Lower leg skin (tissue), 4 donors: ENCODE measurements around the gene C11orf91. TPM values are rescaled to one million over a fixed set of nuclear protein-coding genes. Genes with fewer than 3 reads are reported as not detected.
"Not testable (repeated sequence)": the region's sequence is repeated elsewhere in the genome, so short reads cannot be mapped to it uniquely, and the experiment has no call there.

Experiments used
- DNase-seq, 2 donors: peaks; one replicate each; pipeline ENCODE4 v3.0.0-alpha.2; 2019; ENCODE audit warnings: low spot score in 2 of 2
- H3K4me3 ChIP-seq: fragments of 200-600 bp; sonication (generic); 2 replicates; pipeline ENCODE4 v1.5.1; 2017; ENCODE audit warnings: mild to moderate bottlenecking, low read depth; ENCODE audit not compliant: poor library complexity, severe bottlenecking
- POLR2A ChIP-seq, 2 donors: fragments of 450-650 bp; IDR thresholded peaks; one replicate each; pipeline ENCODE4 v1.6.1; 2016 to 2017; ENCODE audit warnings: antibody characterized with exemption in 2 of 2, mild to moderate bottlenecking in 1 of 2, moderate library complexity in 1 of 2
- WGBS, 2 donors: methylation state at CpG; one replicate each; pipeline ENCODE4 v1.1.5; 2018; 5-methylcytosine and 5-hydroxymethylcytosine counted together
- intact Hi-C: fragments of 100-400 bp; cut with DNase I; formaldehyde crosslinking; loops from one replicate; pipeline ENCODE4 v1.15.0; 2023; ENCODE audit warnings: low total_unique reads
- total RNA-seq, 4 donors: library from RNA; depleted of rRNA; stranded (reverse); fragments of >200 nt; gene quantifications; one replicate each; pipeline ENCODE4 v1.1.0, GENCODE V29; 2016
- TF ChIP-seq, protein P1 (sequence below), 3 donors: fragments of 450-650 bp; IDR thresholded peaks; one replicate each; pipeline ENCODE4 v1.5.1; 2016; ENCODE audit warnings: antibody characterized with exemption in 3 of 3, mild to moderate bottlenecking in 3 of 3, moderate library complexity in 2 of 3

C11orf91 gene
- total RNA-seq, 4 donors from 2014 or later = 0.49 TPM; not detected in 3

DNA sequence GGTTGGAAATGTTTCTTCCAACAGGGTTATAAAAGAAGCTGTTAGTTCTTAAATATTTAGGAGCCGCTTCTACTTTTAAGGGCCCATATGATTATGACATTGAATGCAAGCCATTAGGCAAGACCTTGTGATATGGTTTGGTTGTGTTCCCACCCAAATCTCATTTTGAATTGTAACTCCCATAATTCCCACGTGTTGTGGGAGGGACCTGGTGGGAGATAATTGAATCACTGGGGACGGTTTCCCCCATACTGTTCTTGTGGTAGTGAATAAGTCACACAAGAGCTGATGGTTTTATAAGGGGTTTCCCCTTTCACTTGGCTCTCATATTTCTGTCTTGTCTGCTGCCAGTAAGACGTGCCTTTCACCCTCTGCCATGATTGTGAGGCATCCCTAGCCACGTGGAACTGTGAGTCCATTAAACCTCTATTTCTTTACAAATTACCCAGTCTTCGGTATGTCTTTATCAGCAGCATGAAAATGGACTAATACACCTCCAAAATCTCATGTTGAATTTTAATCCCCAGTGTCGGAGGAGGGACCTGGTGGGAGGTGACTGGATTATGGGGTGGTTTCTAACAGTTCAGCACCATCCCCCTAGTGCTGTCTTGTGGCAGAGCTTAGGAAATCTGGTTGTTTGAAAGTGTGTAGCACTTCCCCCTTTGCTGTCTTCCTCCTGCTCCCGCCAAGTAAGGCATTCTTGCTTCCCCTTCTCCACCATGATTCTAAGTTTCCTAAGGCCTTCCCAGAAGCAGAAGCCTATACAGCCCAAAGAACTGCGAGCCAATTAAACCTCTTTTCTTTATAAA is 31.3 kb upstream of the C11orf91 start:
- DNase-seq = no peak
- 60% methylated on average over 9 of the region's 9 CpGs for WGBS, 2 donors
- H3K4me3 ChIP-seq = no peak overlapping the region
- intact Hi-C loops = no loop called here
- TF ChIP-seq, protein P1, sequence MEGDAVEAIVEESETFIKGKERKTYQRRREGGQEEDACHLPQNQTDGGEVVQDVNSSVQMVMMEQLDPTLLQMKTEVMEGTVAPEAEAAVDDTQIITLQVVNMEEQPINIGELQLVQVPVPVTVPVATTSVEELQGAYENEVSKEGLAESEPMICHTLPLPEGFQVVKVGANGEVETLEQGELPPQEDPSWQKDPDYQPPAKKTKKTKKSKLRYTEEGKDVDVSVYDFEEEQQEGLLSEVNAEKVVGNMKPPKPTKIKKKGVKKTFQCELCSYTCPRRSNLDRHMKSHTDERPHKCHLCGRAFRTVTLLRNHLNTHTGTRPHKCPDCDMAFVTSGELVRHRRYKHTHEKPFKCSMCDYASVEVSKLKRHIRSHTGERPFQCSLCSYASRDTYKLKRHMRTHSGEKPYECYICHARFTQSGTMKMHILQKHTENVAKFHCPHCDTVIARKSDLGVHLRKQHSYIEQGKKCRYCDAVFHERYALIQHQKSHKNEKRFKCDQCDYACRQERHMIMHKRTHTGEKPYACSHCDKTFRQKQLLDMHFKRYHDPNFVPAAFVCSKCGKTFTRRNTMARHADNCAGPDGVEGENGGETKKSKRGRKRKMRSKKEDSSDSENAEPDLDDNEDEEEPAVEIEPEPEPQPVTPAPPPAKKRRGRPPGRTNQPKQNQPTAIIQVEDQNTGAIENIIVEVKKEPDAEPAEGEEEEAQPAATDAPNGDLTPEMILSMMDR (IDR thresholded peaks at IDR 0.05) = no peak
- no peak for TF ChIP-seq POLR2A (IDR thresholded peaks at IDR 0.05)

DNA sequence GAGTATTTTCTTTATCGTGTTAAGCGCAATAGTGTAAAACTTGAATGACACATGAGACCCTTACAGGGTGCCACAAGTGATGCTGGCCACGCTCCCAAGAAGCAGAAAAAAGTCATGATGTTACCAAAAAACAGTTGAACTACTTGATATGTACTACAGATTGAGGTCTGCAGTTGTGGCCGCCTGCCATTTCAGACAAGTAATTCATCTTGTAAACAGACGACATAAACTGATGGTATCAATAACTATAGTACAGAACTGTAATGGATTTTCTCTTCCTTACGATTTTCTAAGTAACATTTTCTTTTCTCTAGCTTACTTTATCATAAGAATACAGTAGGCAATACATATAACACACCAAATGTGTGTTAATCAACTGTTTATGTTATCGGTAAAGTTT is 30.1 kb upstream of the C11orf91 start:
- 60% methylated on average over 7 of the region's 7 CpGs for WGBS, 2 donors
- H3K4me3 ChIP-seq = no peak overlapping the region
- TF ChIP-seq POLR2A (IDR thresholded peaks at IDR 0.05) = no peak
- TF ChIP-seq, protein P1 (IDR thresholded peaks at IDR 0.05) = no peak
- no peak for DNase-seq
- intact Hi-C loops = no loop called here

DNA sequence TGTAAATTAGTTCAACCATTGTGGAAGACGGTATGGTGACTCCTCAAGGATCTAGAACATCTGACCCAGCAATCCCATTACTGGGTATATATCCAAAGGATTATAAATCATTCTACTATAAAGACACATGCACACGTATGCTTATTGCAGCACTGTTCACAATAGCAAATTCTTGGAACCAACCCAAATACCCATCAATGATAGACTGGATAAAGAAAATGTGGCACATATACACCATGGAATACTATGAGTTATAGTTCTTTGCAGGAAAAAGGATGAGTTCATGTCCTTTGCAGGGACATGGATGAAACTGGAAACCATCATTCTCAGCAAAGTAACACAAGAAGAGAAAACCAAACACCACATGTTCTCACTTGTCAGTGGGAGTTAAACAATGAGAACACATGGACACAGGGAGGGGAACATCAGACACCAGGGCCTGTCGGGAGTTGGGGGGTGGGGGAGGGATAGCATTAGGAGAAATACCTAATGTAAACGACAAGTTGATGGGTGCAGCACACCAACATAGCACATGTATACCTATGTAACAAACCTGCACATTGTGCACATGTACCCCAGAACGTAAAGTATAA is 28.5 kb upstream of the C11orf91 start:
- DNase-seq, intact Hi-C loops, H3K4me3 ChIP-seq: not testable (repeated sequence)
- 65 to 66% methylated on average over 5 of the region's 5 CpGs for WGBS, 2 donors

DNA sequence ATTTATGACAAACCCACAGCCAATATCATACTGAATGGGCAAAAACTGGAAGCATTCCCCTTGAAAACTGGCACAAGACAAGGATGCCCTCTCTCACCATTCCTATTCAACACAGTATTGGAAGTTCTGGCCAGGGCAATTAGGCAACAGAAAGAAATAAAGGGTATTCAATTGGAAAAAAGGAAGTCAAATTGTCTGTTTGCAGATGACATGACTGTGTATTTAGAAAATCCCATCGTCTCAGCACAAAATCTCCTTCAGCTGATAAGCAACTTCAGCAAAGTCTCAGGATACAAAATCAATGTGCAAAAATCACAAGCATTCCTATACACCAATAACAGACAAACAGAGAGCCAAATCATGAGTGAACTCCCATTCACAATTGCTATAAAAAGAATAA is 26.9 kb upstream of the C11orf91 start:
- H3K4me3 ChIP-seq, intact Hi-C loops, DNase-seq: not testable (repeated sequence)
- 69 to 74% methylated on average over 1 of the region's 1 CpG for WGBS, 2 donors

DNA sequence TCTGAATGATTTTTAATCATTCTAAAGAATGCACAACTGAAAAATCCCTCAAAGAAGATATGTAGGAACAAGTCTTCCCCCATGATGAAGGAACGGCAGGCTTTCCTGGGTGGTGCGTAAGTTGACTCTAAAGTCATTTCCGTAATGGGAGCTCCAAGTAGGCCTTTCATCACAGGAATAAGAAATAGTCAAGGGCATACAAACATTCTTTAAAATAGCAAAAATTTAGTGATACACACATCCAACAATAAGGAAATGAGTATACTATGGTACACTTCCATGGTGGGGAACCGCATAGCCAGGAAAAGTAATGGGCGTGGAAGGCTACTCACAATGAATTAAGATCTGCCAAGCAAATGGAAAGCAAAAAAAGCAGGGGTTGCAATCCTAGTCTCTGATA is 24.9 kb upstream of the C11orf91 start:
- intact Hi-C loops = no loop called here
- DNase-seq = no peak
- H3K4me3 ChIP-seq = no peak overlapping the region
- TF ChIP-seq, protein P1 (IDR thresholded peaks at IDR 0.05) = no peak
- no peak for TF ChIP-seq POLR2A (IDR thresholded peaks at IDR 0.05)
- WGBS, 2 donors = 80 to 88% methylated on average over 5 of the region's 5 CpGs

DNA sequence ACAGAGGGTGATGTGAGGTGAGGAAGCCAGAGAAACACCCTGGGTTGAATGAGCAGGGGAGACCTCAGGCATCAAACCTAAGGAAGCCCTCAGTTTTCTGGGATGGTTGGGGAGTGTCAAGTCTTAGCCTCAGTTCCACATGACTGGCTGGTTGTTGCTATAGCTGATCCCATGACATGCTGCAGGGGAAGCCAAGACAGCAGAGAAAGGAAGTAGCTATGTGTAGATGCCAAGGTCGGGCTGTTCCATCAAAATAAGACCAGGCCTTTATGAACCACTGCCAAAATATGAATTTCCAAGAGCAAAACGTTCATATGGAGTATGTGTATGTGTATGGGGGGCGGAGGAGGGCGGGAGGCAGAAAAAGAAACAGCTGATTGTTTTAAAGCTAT is 24.0 kb upstream of the C11orf91 start:
- peak; percentile 87 to 92 for DNase-seq
- no peak overlapping the region for H3K4me3 ChIP-seq
- no peak for TF ChIP-seq POLR2A (IDR thresholded peaks at IDR 0.05)
- TF ChIP-seq, protein P1 (IDR thresholded peaks at IDR 0.05) = no peak
- intact Hi-C loops = no loop called here
- WGBS, 2 donors = 30 to 37% methylated on average over 4 of the region's 4 CpGs
